Left ventricle myocardium superior (tissue), 1 donor: ENCODE measurements around the gene DDR1. TPM values are rescaled to one million over a fixed set of nuclear protein-coding genes. Genes with fewer than 3 reads are reported as not detected.
"Not testable (repeated sequence)": the region's sequence is repeated elsewhere in the genome, so short reads cannot be mapped to it uniquely, and the experiment has no call there.

Experiments
- ATAC-seq: fragments of 200-7000 bp; cut with Tn5 transposase; one replicate; pipeline ENCODE4 v1.9.1; 2020; ENCODE audit warnings: mild to moderate bottlenecking, moderate library complexity
- DNase-seq: peaks from one replicate; pipeline ENCODE4 v3.0.0-alpha.2; 2020
- intact Hi-C: fragments of 100-400 bp; cut with micrococcal nuclease; formaldehyde crosslinking; loops from one replicate; pipeline ENCODE4 v1.11.0; 2022
- total RNA-seq: library from RNA; stranded (reverse); fragmentation: NEBNext Ultra II Directional; extraction: Animal tissue kit (Norgen Biotek cat#: 25700); gene quantifications from one replicate; pipeline ENCODE4 v1.2.1, GENCODE V29; 2021
- donor health status: DM: no; HTN: yes; CAD: no; lungs with severe emphysema.

The DDR1 gene
- total RNA-seq, 1 donor from 2014 or later = 25.7 TPM

DNA sequence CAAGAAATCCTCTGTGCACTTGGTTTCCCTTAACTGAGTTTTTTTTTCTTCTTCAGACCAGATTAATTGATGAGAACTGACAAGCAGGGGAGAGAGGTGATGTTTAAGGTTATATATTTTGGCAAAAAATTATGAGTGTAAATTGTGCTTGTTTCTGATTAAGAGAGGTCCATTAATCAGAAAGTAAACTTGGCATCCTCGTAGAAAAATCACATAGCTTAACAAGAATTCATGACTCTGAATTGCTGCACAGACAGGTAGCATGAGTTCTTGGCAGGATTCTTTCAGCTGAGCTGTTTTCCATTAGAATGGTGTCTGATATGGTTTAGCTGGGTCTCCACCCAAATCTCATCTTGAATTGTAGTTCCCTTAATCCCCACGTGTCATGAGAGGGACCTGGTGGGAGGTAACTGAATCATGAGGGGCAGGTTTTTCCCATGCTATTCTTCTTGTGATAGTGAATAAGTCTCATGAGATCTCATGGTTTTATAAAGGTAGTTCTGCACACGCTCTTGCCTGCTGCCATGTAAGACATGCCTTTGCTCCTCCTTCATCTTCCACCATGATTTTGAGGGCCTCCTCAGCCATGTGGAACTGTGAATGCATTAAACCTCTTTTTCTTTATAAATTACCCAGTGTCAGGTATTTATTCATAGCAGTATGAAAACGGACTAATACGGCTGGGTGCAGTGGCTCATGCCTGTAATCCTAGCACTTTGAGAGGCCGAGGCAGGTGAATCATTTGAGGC, 34.2 kb upstream of the DDR1 start:
- ATAC-seq = no peak
- no peak for DNase-seq
- intact Hi-C loops = no loop called here

DNA sequence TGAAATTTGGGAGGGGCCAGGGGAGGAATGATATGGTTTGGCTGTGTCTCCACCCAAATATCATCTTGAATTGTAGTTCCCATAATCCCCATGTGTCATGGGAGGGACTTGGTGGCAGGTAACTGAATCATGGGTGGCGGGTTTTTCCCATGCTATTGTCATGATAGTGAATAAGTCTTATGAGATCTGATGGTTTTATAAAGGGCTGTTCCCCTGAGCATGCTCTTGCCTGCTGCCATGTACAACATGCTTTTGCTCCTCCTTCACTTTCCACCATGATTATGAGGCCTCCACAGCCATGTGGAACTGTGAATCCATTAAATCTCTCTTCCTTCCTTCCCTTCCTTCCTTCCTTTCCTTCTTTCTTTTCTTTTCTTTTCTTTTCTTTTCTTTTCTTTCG, 31.9 kb upstream of the DDR1 start:
- ATAC-seq, intact Hi-C loops, DNase-seq: not testable (repeated sequence)

DNA sequence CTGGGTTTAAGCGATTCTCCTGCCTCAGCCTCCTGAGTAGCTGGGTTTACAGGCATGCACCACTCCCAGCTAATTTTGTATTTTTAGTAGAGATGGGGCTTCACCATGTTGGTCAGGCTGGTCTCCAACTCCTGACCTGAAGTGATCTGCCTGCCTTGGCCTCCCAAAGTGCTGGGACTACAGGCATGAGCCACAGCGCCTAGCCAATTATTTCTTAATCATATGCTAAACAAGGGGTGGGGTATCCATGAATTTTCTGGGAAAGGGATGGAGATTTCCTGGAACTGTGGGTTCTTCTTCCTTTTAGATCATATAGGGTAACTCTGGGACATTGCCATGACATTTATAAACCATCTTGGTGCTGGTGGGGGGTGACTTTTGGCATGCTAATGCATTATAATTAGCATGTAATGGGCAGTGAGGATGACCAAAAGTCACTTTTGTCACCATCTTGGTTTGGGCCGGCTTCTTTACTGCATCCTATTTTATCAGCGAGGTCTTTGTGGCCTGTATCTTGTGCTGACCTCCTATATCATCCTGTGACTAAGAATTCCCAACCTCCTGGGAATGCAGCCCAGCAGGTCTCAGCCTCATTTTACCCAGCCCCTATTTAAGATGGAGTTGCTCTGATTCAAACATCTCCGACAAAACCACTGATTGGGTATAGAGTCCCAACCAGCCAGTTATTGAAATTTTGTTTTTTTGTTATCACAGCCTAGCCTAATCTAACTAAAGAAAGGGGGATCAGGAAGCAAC, 29.9 kb upstream of the DDR1 start:
- intact Hi-C loops = no loop called here
- DNase-seq (no peak), ATAC-seq (no peak)

DNA sequence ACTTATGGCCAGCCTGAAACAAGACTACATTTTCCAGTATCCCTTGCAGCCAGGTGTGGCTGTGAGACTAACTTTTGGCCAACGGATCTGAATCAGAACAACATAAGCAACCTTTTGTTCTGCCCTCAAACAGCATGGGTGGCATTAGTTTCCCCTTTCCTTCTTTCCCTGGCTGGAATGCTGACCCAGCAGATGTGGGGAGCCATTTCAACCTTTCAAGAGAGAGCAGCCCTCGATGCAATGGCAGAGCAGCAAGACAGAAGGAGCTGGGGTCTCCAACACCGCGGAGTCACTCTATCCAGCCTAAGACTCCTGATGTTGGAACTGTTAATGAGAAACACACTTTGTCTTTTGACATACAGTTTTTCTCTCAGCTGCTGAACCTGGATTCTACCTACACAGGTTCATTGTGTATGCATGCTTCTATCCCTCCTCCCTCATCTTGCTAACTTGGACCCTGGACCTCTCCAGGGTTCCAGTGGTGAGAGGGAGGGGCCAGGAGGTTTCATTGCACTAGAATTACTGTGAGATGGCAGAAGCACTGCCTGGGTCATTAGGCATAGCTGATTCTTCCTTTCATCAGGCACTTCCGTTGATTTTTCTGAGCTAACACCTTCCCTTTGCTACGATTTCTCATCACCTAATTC, 28.8 kb upstream of the DDR1 start:
- intact Hi-C loops = no loop called here
- DNase-seq (no peak), ATAC-seq (no peak)

DNA sequence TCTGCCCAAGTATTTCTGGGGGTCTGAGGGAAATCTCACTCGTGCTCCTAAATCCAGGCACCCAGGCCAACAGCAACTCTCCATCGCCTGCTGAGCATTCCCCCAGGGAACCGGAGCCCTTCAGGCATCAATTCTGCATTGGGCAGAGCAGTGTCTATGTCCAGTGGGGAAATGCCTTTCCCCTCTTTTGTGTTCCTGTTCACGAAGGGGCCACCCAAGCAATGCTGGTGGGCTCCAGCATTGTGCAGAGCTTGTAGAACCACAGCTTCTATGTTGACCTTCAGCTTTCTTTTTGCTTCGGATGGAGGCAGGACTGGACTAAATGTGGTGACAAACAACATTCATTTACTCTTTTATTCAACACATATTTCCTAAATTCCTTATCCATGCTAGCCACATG, 27.2 kb upstream of the DDR1 start:
- no peak for ATAC-seq
- intact Hi-C loops = no loop called here
- no peak for DNase-seq

DNA sequence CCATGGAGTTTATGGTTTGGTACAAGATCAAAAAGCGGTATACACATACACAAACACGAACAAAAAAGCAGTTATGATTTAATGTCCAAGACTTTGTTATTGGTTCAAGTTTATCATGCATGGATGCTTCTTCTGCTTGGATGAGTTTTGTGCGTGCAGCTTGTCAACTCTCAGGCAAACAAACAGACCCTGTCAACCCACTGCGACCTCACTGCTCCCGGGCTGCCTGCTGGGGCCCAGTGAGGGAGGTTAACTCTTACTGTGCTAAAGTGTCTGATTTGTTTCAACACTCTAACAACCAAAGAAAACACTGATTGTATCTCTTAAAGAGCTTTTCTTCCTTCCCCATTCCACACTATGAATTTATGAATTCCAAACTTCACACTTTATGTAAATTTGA, 26.8 kb upstream of the DDR1 start:
- no peak for DNase-seq
- ATAC-seq = no peak
- intact Hi-C loops = no loop called here

DNA sequence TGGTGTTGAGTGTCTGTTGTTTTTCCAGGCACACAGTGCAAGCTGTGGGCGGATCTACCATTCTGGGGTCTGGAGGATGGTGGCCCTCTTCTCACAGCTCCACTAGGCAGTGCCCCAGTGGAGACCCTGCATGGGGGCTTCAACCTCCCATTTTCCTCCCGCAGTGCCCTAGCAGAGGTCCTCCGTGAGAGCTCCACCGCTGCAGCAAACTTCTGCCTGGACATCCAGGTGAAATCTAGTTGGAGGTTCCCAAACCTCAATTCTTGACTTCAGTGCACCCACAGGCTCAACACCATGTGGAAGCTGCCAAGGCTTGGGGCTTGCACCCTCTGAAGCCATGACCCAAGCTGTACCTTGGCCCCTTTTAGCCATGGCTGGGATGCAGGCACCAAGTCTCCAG, 24.6 kb upstream of the DDR1 start:
- intact Hi-C loops, ATAC-seq, DNase-seq: not testable (repeated sequence)

DNA sequence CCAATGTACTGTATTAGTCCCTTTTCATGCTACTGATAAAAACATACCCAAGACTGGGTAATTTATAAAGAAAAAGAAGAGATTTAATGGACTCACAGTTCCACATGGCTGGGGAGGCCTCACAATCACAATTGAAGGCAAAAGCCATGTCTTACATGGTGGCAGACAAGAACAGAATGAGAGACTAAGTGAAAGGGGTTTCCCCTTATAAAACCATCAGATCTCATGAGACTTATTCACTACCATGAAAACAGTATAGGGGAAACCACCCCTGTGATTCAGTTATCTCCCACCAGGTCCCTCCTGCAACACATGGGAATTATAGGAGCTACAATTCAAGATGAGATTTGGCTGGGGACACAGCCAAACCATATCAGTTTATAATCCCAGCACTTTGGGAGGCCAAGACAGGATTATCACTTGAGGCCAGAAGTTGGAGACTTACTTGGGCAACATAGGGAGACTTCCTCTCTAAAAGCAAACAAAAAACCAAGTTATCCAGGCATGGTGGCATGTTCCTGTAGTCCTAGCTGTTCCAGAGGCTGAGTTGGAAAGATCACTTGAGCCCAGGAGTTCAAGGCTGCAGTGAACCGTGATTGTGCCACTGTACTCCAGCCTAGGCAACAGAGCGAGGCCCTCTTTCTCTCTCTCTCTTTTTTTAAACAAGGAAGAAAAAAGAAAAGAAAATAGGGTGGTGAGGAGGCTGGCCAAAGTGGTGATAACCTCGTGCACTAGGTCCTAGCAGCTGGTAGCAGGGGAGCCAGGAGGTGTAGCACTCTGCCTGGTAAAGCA, 22.9 kb upstream of the DDR1 start:
- no peak for DNase-seq
- intact Hi-C loops = no loop called here

DNA sequence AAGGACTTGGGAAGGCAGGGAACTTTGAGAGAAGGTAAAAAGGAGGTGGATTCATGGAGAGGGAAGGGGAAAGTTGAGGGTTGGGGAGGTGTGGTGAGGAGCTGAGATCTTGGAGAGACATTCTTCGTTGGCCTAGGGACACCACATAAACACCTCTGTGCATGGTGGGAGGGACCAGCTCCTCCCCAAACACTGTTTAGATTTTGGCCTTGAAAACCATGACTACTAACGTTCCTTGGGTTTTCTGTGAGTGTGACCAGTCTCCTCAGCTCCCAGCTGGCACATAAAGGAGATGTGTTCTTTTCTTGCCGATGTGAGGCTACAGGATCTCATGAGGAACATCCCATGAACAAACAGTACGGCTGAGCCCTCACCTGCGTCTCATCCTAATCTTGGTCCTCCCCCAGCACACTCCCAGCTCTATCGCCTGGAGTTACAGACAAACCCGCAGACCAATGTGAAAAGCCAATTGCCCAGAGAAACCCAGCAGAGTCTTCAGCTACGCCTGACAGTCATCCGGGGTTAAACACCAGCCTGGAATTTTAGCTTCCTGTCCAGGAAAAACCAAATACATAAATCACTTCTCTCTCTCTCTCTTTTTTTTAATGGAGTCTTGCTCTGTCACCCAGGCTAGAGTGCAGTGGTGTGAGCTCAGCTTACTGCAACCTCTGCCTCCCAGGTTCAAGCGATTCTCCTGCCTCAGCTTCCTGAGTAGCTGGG, 22.0 kb upstream of the DDR1 start:
- no peak for DNase-seq
- no peak for ATAC-seq
- intact Hi-C loops = no loop called here

More for the DNA sequence above, 22.9 kb upstream of the DDR1 start:
- no peak for ATAC-seq

DNA sequence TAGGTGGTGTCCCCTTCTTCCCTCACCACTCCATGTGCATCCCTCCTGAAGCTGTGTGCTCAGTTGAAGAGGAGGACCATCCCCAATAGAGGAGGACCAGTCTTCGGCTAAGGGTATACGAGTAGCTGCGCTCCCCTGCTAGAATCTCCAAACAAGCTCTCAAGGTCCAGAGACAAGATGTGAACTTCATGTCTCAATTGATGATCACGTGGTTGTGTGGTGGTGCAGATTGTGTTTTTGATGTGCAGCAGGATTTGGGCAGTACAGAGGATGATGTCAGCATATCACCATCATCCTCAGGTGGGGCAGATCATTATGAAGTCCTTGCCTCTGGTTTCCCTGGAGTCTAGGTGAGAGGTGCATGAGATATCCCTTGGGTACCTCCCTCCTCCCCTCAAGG, 20.0 kb upstream of the DDR1 start:
- intact Hi-C loops = no loop called here
- ATAC-seq = no peak

DNA sequence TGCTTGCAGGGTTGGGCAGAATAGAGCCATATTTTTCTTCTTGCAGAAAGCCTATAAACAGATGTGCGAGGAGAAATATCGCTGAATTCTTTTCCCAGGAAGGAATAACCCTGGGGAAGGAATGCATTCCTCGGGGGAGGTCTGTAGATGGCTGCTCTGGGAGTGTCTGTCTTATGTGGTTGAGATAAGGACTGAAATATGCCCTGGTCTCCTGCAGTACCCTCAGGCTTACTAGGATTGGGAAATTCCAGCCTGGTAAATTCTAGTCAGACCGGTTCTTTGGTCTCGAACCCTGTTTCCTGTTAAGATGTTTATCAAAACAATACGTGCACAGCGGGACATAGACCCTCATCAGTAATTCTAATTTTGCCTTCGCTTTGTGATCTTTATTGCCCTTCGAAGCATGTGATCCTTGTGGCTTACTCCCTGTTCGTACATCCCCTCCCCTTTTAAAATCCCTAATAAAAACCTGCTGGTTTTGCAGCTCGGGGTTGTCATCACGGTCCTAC, 15.0 kb upstream of the DDR1 start:
- intact Hi-C loops, ATAC-seq, DNase-seq: not testable (repeated sequence)

More for the DNA sequence above, 20.0 kb upstream of the DDR1 start:
- no peak for DNase-seq

DNA sequence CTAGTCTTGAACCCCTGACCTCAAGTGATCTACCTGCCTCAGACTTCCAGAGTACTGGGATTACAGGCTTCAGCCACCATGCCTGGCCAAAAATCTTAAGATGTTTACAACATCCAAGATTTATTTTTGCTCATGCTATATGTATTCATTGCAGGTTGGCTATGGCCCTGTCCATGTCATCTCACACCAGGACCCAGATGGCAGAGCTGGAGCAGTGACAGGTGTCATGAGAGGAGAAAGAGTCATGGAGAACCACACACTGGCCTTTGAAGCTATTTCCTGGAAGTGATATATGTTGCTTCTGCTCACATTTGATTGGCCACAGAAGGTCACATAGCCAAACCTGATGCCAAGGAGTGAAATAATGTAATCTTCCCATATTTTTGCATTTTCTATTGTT, 13.8 kb upstream of the DDR1 start:
- DNase-seq = no peak
- ATAC-seq = no peak
- intact Hi-C loops = no loop called here

DNA sequence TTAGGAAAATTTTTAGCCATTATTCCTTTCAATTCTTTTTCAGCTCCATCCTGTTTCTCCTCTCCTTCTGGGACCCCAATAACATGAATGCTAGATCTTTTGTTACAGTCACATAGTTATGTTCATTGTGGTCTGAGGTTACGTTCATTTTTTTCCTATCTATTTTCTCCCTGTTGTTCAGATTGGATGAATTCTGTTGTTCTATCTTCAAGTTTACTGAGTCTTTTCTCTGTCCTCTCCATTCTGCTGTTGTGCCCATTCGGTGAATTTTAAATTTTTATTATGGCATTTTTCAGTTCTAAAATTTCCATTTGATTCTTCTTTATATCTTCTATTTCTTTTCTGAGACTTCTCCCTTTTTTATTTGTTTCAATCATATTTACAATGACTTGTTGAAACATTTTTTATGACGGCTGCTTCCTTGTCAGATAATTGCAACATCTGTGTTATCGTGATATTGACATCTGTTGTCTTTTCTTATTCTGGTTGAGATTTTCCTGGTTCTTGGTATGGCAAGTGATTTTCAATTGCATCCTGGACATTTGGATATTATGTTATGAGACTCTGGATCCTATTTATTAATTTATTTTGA, 12.6 kb upstream of the DDR1 start:
- intact Hi-C loops = no loop called here

DNA sequence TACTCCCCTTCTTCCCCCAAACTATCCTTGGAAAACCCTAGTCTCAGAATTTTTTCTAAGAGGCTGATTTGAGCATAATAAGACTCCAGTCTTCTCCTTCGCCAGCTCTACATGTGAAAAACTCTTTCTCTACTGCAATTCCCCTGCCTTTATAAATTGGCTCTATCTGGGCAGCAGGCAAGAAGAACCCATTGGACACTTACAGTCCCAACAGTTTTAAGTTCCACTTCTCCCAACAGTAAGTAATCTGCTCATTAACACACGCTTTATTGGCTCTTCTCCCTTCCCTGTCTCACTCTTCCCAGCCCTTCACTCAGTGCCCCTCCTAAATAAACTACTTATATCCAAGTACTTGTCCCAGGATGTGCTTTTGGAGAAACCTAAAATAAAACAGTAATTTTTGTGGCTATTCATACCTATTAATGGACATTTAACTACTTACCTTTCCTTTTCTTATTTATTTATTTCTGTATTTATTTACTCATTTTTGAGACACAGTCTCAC, 11.1 kb upstream of the DDR1 start:
- intact Hi-C loops = no loop called here
- DNase-seq = no peak
- ATAC-seq = no peak

More for the DNA sequence above, 12.6 kb upstream of the DDR1 start:
- ATAC-seq = no peak
- DNase-seq = no peak

DNA sequence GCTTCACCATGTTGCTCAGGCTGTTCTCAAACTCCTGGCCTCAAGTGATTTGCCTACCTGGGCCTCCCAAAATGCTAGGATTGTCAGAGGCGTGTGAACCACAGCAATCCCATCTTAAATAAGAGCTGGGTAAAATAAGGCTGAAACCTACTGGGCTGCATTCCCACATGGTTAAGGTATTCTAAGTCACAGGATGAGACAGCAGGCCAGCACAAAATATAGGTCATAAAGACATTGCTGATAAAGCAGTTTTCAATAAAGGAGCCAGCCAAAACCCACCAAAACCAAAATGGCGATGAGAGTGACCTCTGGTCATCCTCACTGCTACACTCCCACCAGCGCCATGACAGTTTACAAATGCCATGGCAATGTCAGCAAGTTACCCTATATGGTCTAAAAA, 10.5 kb upstream of the DDR1 start:
- DNase-seq, ATAC-seq, intact Hi-C loops: not testable (repeated sequence)

DNA sequence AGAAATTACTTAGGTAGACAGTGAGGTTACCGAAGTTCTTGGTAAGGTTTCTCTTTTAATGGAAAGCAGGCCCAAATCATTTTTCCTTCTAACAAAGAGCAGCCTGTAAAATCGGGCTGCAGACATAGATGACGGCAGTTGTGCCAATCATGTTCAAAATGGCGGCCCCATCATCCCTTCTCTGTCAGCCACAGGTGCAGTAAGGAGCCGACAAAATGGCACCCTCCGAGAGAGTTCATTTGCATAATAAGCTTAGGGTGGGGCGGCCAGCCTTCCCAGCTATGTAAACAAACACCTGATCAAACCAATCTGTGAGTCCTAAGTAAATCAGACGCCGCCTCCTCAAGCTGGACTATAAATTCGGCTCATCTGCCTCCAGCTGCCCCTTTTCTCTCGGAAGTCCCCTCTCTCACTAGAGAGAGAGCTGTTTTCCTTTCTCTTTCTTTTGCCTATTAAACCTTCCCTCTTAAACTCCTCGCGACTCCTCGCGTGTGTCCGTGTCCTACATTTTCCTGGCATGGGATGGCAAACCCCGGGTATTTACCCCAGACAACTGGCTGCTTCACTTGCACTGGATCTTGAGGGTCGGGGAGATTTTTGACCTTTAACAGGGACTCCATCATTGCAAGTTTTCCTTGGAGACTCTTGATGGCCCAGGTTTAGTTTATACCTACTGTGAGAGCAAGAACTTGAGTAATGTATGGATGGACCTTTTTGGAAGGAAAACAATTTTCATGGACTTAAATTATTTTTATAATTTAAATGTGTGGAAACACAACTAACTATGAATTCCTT, 8.9 kb upstream of the DDR1 start:
- intact Hi-C loops = no loop called here
- ATAC-seq (no peak), DNase-seq (no peak)

DNA sequence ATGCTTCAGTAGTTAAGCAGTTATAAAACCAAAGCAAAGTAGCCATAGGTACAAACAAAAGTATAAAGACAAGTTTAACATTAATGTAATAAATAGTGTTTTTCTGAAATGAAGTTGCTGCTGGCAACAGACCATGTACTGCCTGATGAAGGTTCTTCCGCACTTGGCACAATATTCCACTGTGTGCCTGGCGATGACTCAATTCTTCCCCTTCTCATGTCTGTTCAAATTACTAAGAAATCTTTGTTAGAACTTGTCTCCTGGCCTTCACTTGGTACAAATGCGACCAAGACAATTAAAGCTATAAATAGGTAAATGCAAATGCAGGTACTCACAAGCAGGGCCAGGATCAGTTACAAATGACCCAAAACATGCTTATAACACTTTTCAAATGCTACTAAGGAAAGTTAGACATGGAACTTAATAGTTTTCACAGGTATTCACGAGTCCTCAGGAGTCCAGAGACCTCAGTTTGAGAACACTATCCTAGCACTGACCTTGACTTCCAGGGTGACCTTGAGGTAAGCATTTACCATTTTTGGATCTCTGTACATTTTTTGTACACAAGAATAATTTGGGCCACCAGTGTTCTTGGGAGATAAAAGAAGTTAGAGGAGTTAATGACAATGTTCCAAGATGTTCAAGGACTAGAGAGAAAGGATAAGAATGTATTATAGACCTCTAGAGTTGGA, 8.1 kb upstream of the DDR1 start:
- intact Hi-C loops = no loop called here
- ATAC-seq (no peak), DNase-seq (no peak)
